HCT116 (cell line): ENCODE results near the gene ARPP21. TPM values are rescaled to one million over a fixed set of nuclear protein-coding genes. Genes with fewer than 3 reads are reported as not detected.

ENCODE experiments used
- ATAC-seq: fragments of 200-7000 bp; cut with Tn5 transposase; 2 replicates; pipeline ENCODE4 v1.9.1; 2020; ENCODE audit warnings: mild to moderate bottlenecking, moderate library complexity
- BruUV-seq: library from RNA; stranded (reverse); fragments of 400-500 nt; replicated peaks from 2 replicates; lab custom pipeline; 2021; lab: Mats Ljungman, UMichigan
- CTCF ChIA-PET: fragments of 300-600 bp; sonication (Branson Sonifier 250); formaldehyde crosslinking; loops from one replicate; lab custom pipeline; 2021; ENCODE audit warnings: antibody characterized with exemption; lab: Charles Lee
- POLR2A ChIA-PET: fragments of 300-600, 350-600 bp; sonication (Branson Sonifier 250); formaldehyde crosslinking; loops from one replicate; lab custom pipeline; 2021; ENCODE audit warnings: antibody characterized with exemption; lab: Charles Lee
- RAD21 ChIA-PET, 2 experiments: fragments of 300-600 bp; sonication (Branson Sonifier 250); formaldehyde crosslinking; loops; one replicate each; lab custom pipeline; 2023; ENCODE audit warnings: low total read pairs in 2 of 2; ENCODE audit not compliant: uncharacterized antibody in 2 of 2, unreplicated experiment in 2 of 2, low non-redundant PET in 1 of 2; lab: Charles Lee
- DNase-seq: peaks from one replicate; pipeline ENCODE4 v3.0.0-alpha.2; 2010; ENCODE audit warnings: low read depth, low spot score
- H2AFZ ChIP-seq: fragments of 200-600 bp; shearing (Covaris generic), sonication (generic); 2 replicates; pipeline ENCODE4 v1.6.1; 2017; ENCODE audit warnings: low read depth, mixed run types, mixed read lengths, antibody characterized with exemption, low read length; ENCODE audit not compliant: poor library complexity, severe bottlenecking
- H3K27ac ChIP-seq: 2 replicates; pipeline ENCODE4 v1.5.1; 2012; ENCODE audit warnings: low read depth, low read length
- H3K27me3 ChIP-seq: fragments of 200-600 bp; sonication (generic); 2 replicates; pipeline ENCODE4 v1.6.1; 2016; ENCODE audit warnings: mixed run types, low read length, mixed read lengths; ENCODE audit not compliant: insufficient read depth
- H3K36me3 ChIP-seq, 2 experiments: fragments of 200-500 bp in 1 of 2; fragments of 200-600 bp in 1 of 2; sonication (Bioruptor generic) in 1 of 2; sonication (generic) in 1 of 2; 2 replicates each; pipeline versions ENCODE4 v1.5.1 to v1.6.1; 2014 to 2016; ENCODE audit warnings: low read length in 2 of 2, inconsistent platforms in 1 of 2, mixed read lengths in 1 of 2, mixed run types in 1 of 2; ENCODE audit not compliant: insufficient read depth in 2 of 2, control insufficient read depth in 1 of 2
- H3K4me1 ChIP-seq, 2 experiments: fragments of 200-600 bp in 1 of 2; sonication (generic) in 1 of 2; 2 replicates each; pipeline versions ENCODE4 v1.5.1 to v1.6.1; 2012 to 2017; ENCODE audit warnings: low read length in 2 of 2, inconsistent platforms in 1 of 2, mild to moderate bottlenecking in 1 of 2, mixed read lengths in 1 of 2, mixed run types in 1 of 2, moderate library complexity in 1 of 2; ENCODE audit not compliant: insufficient read depth in 2 of 2, control insufficient read depth in 1 of 2
- H3K4me2 ChIP-seq: fragments of 200-600 bp; sonication (generic); 2 replicates; pipeline ENCODE4 v1.6.1; 2017; ENCODE audit warnings: mixed run types, low read length, mixed read lengths
- H3K4me3 ChIP-seq, 2 experiments: fragments of 200-600 bp in 1 of 2; sonication (generic) in 1 of 2; replicated peaks in 1 of 2; 2 replicates each; pipeline ENCODE4 v1.5.1; 2011 to 2016; ENCODE audit warnings: low read length in 2 of 2, control low read depth in 1 of 2, low read depth in 1 of 2, mild to moderate bottlenecking in 1 of 2, mixed read lengths in 1 of 2, mixed run types in 1 of 2
- H3K79me2 ChIP-seq: fragments of 200-600 bp; sonication (generic); 2 replicates; pipeline ENCODE4 v1.6.1; 2017; ENCODE audit warnings: mild to moderate bottlenecking, mixed run types, low read length, moderate library complexity, mixed read lengths; ENCODE audit not compliant: insufficient read depth
- H3K9ac ChIP-seq: fragments of 200-600 bp; sonication (generic); 2 replicates; pipeline ENCODE4 v1.6.1; 2016; ENCODE audit warnings: low read length, mixed read lengths
- H3K9me2 ChIP-seq: fragments of 200-600 bp; sonication (generic), shearing (Covaris generic); 2 replicates; pipeline ENCODE4 v1.6.1; 2017; ENCODE audit warnings: mixed run types, mild to moderate bottlenecking, moderate library complexity; ENCODE audit not compliant: insufficient read depth
- H3K9me3 ChIP-seq, 2 experiments: fragments of 200-500 bp in 1 of 2; fragments of 200-600 bp in 1 of 2; sonication (Bioruptor generic) in 1 of 2; sonication (generic) in 1 of 2; 2 replicates each; pipeline ENCODE4 v1.6.1; 2014 to 2017; ENCODE audit warnings: low read length in 2 of 2, mixed read lengths in 2 of 2, inconsistent platforms in 1 of 2, low read depth in 1 of 2, mild to moderate bottlenecking in 1 of 2, mixed run types in 1 of 2, moderate library complexity in 1 of 2; ENCODE audit not compliant: control insufficient read depth in 1 of 2, insufficient read depth in 1 of 2
- H4K20me1 ChIP-seq: fragments of 200-600 bp; sonication (generic), shearing (Covaris generic); 2 replicates; pipeline ENCODE4 v1.6.1; 2017; ENCODE audit warnings: mixed run types, mild to moderate bottlenecking, moderate library complexity; ENCODE audit not compliant: insufficient read depth
- ELF1 ChIP-seq: IDR thresholded peaks from 2 replicates; pipeline ENCODE4 v1.6.1; 2012; ENCODE audit warnings: low read depth, borderline replicate concordance
- POLR2A ChIP-seq: IDR thresholded peaks from 2 replicates; pipeline ENCODE4 v1.7.0; 2011; ENCODE audit warnings: borderline replicate concordance; ENCODE audit not compliant: insufficient read depth, insufficient read length; ENCODE audit errors: extremely low read depth
- POLR2AphosphoS5 ChIP-seq: IDR thresholded peaks from 2 replicates; pipeline ENCODE4 v1.6.1; 2011; ENCODE audit warnings: mild to moderate bottlenecking, low read depth, low read length, moderate library complexity
- SP1 ChIP-seq: IDR thresholded peaks from 2 replicates; pipeline ENCODE4 v1.6.1; 2012; ENCODE audit warnings: low read depth
- YY1 ChIP-seq: IDR thresholded peaks from 2 replicates; pipeline ENCODE4 v1.6.1; 2011; ENCODE audit warnings: low read length, low read depth, moderate library complexity, mild to moderate bottlenecking; ENCODE audit not compliant: insufficient replicate concordance; ENCODE audit errors: extremely low read depth
- intact Hi-C: fragments of 100-400 bp; cut with micrococcal nuclease; formaldehyde crosslinking; loops from 2 replicates; pipeline ENCODE4 v1.10.0; 2022
- total RNA-seq: library from RNA; stranded (reverse); gene quantifications from one replicate; pipeline ENCODE4 v1.2.1, GENCODE V29; 2021; ENCODE audit not compliant: unreplicated experiment
- TF ChIP-seq, protein P1 (sequence below): IDR thresholded peaks from 2 replicates; pipeline ENCODE4 v1.6.1; 2012; ENCODE audit warnings: low read depth

The ARPP21 gene
- total RNA-seq, 1 experiment from 2014 or later: not detected

DNA sequence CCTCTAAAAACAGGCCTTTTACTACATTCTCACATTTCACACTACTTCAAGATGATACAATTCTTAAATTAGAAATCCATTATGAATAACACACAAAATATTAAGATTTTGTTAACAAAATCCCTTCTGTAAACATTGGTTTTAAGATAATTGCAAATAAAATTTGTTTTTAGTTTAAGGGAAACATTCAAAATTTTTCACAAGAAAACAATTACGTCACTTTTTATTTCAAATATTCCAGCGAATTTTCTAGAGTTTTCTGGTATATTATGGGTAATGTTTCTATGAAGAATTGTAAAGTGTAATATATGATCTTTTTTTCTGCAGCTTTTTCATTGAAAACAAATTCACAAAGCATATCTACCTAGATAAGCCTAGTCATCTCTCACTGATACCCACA is 5.9 kb downstream of the ARPP21 start:
- H3K9ac ChIP-seq: no peak overlapping the region
- no peaks in the 10 kb centered on the region for H4K20me1 ChIP-seq
- peaks cover 0 to 12% of the 10 kb centered on the region in 2 experiments; a peak in 2 of 4 replicates for H3K9me3 ChIP-seq
- no peaks in the 10 kb centered on the region for H3K9me2 ChIP-seq
- ChIA-PET POLR2A (no interaction called here), RAD21 (no interaction called here), CTCF (no interaction called here)
- H3K4me2 ChIP-seq: no peak overlapping the region
- no peaks in the 10 kb centered on the region for H3K4me1 ChIP-seq
- H3K4me3 ChIP-seq: no peak overlapping the region
- no peak for ATAC-seq
- no peaks in the 10 kb centered on the region for H3K27me3 ChIP-seq
- intact Hi-C loops: no loop called here
- no peak for TF ChIP-seq POLR2A
- TF ChIP-seq ELF1: no peak
- TF ChIP-seq YY1: no peak
- no peak for TF ChIP-seq POLR2AphosphoS5
- TF ChIP-seq SP1: no peak
- no peak for DNase-seq
- BruUV-seq: no TSS peak
- H3K36me3 ChIP-seq: no peaks in the 10 kb centered on the region
- no peak overlapping the region for H2AFZ ChIP-seq
- H3K27ac ChIP-seq: no peak overlapping the region
- no peaks in the 10 kb centered on the region for H3K79me2 ChIP-seq

DNA sequence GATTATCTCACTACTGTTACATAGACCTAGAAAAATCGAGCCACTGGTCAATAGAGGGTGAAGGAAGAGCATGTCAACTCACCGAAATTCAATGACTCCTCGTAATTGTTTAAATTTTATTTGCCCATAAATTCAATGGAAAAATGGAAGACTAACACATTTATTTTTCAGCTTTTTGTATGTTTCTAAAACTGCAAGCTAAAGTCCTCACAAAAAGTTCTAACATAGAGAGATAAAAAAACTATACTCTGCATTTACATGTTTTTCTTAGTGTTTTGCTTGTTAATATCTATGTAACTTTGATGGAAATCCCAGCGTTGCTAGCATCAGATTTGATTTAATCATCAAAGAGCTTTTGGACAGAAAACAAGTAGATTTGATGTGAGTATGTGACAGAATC is 6.8 kb downstream of the ARPP21 start:
- DNase-seq: no peak
- no peaks in the 10 kb centered on the region for H3K36me3 ChIP-seq
- H3K27me3 ChIP-seq: no peaks in the 10 kb centered on the region
- H3K79me2 ChIP-seq: no peaks in the 10 kb centered on the region
- intact Hi-C loops: no loop called here
- peaks cover 0 to 9% of the 10 kb centered on the region in 2 experiments; a peak in 2 of 4 replicates for H3K9me3 ChIP-seq
- H4K20me1 ChIP-seq: no peaks in the 10 kb centered on the region
- ChIA-PET RAD21 (no interaction called here), CTCF (no interaction called here), POLR2A (no interaction called here)
- BruUV-seq: no TSS peak
- no peak overlapping the region for H3K4me3 ChIP-seq
- H3K27ac ChIP-seq: no peak overlapping the region
- H3K4me2 ChIP-seq: no peak overlapping the region
- TF ChIP-seq, protein P1, sequence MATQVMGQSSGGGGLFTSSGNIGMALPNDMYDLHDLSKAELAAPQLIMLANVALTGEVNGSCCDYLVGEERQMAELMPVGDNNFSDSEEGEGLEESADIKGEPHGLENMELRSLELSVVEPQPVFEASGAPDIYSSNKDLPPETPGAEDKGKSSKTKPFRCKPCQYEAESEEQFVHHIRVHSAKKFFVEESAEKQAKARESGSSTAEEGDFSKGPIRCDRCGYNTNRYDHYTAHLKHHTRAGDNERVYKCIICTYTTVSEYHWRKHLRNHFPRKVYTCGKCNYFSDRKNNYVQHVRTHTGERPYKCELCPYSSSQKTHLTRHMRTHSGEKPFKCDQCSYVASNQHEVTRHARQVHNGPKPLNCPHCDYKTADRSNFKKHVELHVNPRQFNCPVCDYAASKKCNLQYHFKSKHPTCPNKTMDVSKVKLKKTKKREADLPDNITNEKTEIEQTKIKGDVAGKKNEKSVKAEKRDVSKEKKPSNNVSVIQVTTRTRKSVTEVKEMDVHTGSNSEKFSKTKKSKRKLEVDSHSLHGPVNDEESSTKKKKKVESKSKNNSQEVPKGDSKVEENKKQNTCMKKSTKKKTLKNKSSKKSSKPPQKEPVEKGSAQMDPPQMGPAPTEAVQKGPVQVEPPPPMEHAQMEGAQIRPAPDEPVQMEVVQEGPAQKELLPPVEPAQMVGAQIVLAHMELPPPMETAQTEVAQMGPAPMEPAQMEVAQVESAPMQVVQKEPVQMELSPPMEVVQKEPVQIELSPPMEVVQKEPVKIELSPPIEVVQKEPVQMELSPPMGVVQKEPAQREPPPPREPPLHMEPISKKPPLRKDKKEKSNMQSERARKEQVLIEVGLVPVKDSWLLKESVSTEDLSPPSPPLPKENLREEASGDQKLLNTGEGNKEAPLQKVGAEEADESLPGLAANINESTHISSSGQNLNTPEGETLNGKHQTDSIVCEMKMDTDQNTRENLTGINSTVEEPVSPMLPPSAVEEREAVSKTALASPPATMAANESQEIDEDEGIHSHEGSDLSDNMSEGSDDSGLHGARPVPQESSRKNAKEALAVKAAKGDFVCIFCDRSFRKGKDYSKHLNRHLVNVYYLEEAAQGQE: no peak
- ATAC-seq: no peak
- no peaks in the 10 kb centered on the region for H3K4me1 ChIP-seq
- no peak overlapping the region for H3K9ac ChIP-seq
- no peaks in the 10 kb centered on the region for H3K9me2 ChIP-seq
- no peak overlapping the region for H2AFZ ChIP-seq
